Stimulated activated CD4-positive, alpha-beta T cell treated with anti-CD3 and anti-CD28 coated beads, Interleukin-2, amount 100 ng/mL, for 48 hours (primary cell): ENCODE data around the gene TSPAN17.

Experiments used
- DNase-seq, 2 donors: peaks; one replicate each; pipeline ENCODE4 v3.0.0-alpha.2; 2020

Gene TSPAN17

DNA sequence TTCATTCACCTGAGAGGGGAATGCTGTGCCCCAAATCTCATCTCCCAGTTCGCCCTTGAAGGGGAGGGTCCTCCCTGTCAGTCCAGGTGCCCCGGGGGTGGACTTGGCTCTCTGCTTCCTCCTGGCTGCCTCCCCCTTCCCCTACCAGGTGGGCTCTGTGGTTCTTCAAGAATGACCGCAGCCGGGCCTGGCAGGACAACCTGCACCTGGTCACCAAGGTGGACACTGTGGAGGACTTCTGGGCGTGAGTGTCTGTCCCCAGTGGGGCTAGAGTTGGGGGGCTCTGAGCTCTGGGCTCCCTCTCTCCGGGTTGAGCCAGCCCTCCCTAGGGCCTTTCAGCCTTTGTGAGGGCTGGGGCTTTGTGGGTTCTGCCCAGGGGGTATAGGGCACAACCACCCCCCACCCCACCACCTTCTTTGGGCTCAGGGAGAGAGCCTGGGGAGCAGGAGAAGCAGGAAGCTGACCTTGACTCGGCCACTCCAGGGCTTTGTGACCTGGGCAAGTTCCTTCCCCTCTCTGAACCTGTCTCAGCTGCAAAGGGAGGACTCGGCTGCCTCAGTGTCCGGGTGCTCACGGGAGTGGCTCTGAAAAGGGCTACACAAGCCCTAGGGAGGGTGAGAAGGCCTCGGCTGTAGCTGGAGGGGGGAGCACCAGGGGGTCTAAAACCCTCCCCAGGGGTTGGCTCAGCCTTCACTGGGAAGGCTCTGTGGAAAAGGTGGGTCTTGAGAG is 3.6 kb upstream of the TSPAN17 start:
- DNase-seq = no peak

DNA sequence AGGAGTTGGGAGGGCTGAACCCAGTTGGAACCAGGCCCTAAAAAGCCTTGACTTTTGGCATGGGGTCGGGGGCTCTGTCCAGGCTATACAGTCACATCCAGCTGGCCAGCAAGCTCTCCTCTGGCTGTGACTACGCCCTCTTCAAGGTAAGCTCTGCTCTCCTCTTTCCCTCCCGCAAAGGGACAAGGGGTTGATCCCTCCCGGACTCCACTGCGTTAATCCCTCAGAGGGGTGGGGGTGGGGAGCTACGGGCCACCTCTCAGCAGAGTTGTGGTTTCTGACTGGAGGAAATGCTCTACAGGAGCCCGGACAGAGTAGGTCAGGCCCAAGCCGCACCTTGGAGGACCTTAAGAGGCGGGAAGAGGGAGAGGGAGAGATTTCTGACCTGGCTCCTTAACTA is 3.0 kb upstream of the TSPAN17 start:
- DNase-seq = no peak

DNA sequence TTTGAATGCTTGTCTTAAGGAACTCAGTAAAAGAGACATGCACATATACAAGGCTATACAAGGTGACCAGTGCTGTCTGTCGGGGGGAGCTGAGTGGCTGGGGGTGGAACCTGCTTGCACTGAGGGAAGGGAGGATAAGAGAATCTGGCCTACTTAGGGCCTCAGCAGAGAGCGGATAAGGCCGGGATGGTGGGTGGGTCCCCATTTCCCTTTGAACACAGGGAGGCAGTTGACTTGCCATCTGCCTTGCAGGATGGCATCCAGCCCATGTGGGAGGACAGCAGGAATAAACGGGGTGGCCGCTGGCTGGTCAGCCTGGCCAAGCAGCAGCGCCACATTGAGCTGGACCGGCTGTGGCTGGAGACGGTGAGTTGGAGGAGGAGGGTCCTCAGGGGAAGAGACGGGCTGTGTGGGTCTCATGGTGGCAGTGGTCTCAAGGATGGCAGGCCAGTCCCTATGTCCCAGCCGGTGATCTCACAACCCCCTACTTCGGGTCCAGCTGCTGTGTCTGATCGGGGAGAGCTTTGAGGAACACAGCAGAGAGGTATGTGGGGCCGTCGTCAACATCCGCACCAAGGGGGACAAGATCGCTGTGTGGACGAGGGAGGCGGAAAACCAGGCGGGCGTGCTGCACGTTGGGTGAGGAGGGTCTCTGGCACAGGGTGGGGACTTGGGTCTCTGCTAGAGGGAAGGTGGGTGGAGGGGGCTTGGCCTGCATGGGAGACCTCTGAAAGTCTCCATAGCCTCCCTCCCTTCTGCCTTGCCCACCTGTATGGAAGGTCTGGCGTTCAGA is 2.2 kb upstream of the TSPAN17 start:
- DNase-seq = no peak

DNA sequence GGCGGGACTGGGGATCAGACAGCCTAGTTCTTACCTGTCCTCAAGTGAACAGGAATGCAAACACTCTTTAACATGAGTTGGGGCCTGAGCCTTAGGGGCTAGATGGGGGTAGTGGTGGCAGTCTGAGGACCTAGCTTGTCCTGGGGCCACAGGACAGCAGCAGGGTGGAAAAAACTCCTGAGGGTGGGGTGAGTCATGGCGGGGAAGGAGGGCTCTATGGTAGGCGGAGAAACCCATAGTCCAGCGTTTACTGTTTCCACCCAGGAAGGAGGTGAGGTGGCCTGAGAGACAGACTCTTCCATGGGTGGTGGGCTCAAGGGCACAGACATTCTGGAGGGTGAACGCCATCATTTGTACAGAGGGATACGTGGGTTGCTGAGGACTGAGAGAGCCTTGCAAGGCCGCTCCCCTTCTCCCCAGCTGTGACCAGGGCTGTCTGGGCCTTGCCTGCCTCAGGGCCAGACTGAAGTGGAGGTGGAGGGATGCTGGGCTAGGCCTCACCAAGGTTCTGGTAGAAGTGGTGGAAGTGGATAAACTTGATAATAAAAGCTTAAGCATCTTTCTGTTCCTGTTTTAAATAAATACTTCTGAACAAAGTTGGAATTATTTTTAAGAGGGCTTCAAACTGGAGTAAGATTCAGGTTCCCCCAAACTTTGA is 1.1 kb upstream of the TSPAN17 start:
- no peak for DNase-seq

DNA sequence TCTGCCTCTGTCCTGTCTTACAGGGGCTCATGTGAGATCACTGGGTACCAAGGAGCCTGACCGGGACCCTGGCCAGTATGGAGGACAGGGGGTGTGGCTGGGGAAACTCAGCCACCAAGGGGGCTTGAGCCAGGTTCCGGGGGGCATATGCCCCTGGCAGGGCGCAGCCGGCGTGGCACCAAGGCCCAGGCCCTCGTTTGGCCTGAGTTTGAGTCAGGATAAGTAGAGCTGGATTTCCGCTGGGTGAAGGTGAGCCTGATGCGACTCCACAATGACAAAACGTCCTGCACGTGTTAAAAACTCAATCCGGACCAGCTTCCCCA is 616 bp upstream of the TSPAN17 start:
- no peak for DNase-seq

DNA sequence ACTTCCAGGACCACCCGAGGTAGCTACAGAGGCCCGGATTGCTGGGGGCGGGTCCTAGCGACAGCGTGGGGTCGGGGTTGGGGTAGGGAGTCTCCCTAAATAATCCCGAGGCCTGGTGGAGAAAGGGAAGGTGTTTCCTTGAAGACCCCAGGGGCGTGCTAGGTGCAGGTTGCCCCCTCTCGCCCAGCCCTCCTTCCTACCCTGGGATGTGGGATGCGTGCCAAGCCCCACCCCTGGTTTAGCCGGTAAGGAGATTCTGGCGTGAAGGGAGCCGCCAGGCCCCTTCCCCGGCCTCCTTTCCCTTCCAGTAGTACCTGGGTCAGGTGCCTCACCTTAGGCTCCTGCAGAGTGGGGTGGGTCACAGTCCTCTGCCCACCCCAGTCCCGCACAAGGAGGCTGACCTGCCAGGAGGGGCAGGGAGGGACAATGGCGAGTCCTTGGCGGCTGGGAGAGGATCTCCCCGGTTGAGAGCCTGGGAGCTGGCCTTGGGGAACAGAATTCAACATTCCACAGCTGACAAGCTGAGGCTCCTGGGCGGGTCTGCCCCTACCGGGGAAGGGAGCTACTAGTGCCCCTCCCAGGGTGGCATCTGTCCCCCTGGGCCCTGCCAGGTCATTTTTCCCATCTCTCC is 674 bp downstream of the TSPAN17 start:
- DNase-seq = no peak

DNA sequence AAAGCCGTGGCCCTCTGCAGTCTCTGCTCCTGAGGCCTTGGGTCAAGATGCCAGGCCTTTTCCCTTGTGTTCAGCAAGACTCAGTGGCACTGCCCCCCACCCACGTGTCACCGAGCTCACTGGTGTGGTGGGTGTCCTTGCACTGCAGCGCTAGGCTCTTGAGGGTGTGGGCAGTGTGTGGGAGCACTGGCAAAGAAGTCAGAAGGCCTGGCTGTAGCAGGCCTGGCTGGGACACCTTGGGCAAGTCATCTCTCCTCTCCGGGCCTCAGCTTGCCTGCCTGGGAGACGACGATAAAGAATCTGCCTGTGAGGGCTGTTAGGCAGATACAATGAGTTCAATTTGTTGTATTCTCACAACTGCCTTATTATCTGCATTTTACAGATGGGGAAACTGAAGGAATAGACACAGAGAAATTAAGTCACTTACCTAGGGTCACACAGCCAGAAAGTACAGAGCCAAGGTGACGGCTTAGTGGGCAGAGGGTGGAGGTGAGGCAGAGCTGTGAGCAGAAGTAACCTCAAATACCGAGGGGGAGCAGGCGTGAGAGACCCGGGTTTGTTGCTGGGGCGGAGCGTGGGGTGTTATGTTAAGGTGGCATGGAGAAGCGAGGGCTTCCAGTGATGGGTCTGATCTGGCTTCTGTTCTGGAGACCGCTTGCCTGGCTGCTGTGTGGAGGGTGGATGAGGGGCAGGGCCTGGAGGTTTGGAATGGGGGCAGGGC is 1.4 kb downstream of the TSPAN17 start:
- no peak for DNase-seq

DNA sequence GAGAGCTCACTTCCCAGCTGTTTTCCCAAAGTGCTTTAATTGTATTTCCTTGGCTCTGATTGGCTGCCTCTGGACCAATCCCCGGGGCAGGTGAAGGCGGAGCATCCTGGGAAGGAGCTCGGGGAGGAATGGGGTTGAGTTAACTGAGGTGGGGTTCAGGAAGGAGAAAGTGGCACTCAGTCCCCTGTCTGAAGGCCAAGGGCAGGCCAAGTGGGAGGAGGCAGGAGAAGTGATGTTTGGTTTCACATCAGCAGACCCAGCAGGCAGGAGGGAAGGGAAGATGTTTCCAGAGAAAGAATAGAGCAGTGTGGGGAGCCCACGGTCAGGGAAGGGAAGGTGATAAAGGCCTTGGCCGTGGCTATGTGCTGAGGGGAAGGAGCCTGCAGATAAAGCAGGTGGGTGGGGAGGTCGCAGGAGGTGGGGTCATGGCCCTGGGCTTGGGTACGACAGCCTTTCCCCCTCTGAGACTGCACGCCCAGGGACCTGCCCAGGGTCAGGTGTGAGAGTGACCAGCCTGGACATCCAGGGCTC is 3.1 kb downstream of the TSPAN17 start:
- no peak for DNase-seq

DNA sequence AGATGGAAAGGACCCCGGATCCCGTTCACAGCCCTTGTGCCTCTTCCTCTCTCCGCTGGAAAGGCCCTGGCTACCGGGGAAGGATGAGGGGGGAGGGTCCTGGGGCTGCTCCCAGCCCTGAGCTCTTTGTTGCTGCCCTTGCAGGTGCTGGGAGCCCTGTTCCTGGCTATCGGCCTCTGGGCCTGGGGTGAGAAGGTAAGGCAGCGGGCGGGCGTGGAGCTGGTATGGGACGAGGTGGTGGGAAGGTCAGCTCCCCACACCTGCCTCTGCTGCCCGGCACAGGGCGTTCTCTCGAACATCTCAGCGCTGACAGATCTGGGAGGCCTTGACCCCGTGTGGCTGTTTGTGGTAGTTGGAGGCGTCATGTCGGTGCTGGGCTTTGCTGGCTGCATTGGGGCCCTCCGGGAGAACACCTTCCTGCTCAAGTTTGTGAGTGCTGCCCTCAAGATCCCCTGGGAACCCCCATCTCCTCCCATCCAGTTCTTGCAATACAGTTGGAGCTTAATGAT is 4.2 kb downstream of the TSPAN17 start:
- no peak for DNase-seq

DNA sequence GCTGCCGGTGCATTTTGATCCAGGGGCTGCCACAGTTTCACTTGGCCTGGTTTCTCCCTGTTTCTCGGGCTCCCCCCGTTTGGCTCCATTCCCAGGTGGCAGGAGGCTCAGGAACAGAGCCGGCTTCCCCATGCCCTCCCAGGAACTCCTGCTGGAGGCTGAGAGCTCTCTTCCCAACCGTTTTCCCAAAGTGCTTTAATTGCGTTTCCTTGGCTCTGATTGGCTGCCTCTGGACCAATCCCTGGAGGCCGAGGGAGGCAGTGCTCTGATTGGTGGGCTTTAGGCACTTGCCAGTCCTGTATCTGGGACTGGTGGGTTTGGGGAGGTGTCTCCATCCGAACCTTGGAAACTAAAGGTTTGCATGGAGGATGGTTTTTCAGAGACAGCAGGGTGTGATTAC is 4.9 kb downstream of the TSPAN17 start:
- DNase-seq = no peak

DNA sequence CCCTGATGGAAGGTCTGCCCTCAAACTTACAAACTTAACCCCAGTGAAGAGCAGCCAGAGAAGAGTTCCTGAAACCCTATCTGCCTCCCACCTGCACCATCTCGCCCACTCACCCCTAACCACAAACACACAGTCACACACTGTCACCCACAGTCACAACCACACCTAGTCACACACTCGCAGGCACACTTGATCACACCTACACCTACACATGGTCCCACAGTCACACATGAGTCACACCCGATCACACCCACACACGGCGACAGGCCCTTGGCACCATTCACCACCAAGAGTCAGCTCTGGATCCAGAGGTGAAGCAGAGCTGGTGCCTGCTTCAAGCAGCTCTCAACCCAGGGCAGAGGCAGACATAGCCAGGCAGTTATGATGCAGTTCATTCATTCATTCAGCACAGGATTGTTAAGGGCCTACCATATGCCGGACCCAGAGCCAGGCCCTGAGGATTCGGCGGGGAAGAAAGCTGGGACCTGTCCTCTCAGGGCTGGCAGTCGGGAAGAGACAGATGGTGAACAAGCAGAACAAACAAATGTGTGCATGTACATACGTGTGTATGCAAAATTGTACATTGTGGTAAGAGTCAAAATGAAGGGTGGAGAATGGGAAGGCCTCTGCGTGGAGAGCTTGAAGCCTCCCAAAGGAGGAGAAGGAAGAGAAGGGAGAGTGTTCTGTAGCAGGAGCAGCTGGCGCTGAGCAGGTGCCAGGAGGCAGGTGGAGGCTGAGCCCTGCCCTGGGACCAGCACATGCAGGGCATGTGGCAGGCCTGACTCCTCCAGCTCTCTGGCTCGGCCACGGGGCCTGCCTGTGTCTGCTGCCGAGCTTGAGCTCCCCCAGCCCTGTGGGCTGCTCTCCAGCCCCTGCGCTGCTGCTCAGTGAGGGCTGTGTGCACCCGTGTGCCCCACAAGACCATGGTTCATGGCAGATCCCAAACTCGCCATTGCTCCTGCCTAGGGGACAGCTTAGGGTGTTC is 6.4 kb downstream of the TSPAN17 start:
- peak; percentile 59 to 69 for DNase-seq

DNA sequence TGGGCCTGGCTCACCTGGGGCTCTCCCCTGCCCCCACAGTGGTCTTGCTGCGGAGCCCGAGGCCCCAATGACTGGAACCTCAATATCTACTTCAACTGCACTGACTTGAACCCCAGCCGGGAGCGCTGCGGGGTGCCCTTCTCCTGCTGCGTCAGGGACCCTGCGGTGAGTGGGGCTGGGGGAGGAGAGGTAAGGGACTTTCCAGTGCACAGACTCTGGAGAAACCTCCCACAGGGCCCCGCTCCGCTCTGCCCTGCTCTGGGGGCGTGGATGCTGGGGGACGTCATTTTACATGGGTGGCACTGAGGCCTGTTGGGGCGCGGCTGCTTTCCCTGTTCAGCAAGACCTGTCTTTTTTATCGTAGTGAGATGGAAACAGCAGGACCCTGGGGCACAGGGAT is 7.6 kb downstream of the TSPAN17 start:
- DNase-seq = no peak

DNA sequence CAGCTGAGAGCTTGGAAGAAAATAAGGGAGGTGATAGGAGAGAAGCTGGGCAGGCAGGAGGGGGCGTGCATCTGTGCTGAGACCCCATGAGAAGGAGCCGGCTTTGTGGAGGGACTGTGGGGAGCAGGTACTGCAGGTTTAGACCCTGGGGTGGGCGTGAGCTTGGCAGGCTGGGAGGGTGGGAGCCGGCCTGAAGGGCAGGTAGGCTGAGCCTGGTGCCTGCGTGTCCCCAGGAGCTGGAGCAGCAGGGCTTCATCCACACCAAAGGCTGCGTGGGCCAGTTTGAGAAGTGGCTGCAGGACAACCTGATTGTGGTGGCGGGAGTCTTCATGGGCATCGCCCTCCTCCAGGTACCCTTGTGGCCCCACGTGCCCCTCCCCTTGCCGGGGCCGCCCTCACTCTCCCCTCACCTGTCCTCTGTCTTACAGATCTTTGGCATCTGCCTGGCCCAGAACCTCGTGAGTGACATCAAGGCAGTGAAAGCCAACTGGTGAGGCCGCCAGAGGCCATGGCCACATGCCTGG is 9.2 kb downstream of the TSPAN17 start:
- no peak for DNase-seq

DNA sequence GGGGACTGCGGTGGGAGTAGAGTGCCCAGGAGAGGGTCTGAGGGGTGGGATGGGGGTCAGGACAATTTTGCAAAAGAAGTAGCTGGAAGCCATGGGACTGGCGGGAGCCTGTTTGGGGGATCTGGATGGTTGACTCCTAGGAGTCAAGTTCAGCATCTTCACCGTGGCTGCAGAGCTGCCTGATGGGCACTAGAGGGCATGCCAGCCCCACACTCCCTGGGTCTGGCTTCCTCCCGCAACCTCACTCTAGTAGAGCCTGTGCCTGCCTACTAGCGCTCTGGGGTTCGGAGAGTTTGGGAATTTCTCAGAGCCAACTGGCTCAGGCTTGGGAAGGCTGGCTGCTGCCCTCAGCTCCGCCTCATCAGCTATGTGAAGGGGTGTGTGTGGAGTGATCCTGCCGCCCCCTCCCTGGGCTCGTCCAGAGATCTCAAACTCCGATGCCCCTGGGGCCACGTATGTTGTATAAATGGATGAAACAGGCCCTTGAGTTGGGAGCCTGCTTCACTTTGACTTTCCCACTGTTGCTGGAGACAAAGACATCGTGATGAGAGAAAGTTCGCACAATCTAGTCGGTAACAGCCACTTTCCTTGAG is 10.8 kb downstream of the TSPAN17 start:
- DNase-seq = peak; percentile 68 to 72

DNA sequence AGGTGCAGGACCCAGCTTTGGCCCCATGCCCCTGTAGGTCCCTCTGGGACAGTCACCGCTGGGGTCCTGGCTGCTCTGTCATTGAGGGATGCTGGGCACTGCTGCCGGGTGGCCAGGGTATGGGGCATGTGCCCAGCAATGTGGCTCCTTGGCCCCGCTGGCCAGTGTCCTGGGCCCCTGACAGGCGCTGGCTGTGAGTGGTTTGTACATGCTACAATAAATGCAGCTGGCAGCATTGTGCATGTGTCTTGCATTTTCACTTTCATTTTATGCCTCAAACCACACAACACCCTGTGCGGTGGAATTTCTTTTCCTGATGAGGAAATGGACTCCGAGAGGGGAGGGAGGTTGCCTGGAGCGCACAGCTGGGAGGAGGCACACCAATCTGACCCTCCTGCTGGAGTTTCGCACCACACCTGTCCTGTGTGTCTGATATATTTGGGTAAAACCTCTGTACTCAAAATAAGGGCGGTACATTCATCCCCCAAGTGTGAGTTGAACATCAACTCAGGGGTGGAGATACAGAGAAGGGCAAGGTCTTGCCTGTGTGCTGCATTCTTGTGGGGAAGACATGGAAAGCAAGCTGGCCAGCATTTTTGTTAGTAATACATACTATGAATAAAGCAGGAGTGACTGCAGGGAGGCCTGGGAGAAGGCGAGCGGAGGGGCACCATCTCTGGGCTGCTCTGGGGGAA is 11.7 kb downstream of the TSPAN17 start:
- no peak for DNase-seq

DNA sequence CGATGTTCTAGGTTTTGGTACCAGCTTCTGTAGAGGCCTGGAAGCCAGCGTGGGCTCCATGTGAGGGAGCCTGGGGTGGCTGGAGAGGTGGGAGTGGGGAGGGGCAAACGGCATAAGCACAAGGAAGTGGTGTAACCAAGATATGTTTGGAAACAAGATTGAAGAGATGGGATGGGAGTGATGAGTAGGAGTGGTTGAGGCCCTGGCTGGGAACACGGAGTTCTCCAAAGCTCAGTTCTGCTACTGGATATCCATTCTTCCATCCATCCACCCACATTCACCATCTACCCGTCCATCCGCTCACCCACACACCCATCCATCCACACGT is 12.2 kb downstream of the TSPAN17 start:
- no peak for DNase-seq

DNA sequence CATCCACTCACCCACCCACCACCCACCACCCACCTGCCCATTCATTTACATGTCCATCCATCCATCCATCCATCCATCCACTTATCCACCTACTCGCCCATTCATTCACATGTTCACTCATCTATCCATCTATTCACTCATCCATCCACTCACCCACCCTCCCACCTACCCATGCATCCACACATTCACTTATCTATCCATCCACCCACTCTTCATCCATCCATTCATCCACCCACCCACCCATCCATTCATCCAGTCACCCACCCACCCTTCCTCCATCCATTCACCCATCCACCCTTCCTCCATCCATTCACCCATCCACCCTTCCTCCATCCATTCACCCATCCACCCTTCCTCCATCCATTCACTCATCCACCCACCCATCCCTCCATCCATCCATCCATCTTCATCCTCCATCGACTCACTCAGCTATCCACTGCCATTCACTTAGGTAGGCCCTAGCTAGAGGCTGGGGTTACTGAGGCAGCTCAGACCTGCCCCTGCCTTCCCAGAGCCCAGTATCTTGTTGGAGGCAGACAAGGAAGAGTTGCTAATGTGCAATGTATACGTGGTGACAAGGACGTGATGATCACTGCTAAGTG is 12.7 kb downstream of the TSPAN17 start:
- no peak for DNase-seq

DNA sequence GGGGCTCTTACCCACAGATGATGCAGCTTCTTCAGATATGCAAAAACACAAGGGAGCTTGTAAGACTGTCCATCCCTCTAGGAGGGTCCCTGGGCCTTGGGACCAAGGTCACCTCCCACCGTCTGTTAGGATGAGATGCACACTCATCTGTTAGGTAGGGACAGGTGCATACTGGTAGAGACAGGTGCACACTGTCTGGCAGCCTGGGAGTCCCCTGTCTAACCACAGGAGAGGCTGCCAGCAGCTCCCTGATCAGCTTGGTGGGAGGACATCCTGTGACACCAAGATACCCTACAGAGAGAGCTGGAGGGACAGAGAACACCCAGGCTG is 13.2 kb downstream of the TSPAN17 start:
- no peak for DNase-seq

DNA sequence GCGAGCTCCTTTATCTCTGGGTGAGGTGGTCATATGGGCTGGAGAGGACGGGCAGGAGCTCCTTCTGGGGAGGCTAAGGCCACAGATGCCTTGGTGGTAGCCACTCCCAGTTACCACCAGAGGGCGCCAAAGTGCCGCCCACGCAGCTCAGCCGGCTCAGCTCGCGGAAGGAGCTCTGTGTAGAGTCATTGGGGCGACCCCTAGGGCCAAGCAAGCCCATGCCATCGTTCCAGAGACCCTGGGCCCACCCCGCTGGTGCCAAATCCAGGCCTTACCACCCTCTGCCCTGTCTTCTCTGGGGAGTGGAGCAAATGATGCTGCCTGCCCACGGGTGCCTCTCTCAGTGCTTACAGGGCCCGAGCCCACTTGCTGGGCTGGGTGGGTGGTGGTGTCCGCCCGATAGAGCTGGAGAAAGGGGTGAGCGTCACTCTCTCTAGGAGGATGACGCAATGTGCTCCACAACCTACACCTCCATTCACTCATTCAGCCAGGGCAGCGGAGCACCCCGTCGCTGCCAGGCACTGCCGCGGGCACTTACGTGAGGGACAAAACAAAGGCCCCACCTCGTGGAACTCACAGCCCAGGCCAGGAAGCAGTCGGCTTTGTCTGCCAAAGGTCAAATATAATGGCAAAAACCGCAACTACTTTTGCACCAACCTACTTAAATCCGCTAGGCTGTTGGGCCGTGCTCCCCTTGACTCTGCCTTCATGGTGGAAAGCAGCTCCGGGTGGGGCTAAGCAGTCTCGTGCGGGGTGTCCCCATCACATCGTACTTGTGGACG is 13.8 kb downstream of the TSPAN17 start:
- DNase-seq = peak; percentile 76 to 83
